Activated CD8-positive, alpha-beta T cell treated with anti-CD3 and anti-CD28 coated beads, Interleukin-2, amount 10 ng/mL, durations not matched to agents 7 days and 5 days (primary cell): ENCODE measurements around the gene DNAH8. TPM values are rescaled to one million over a fixed set of nuclear protein-coding genes. Genes with fewer than 3 reads are reported as not detected.

Source experiments
- ATAC-seq: fragments of 150-1000 bp; cut with Tn5 transposase; one replicate; pipeline ENCODE4 v1.10.0; 2021; ENCODE audit warnings: moderate library complexity
- CTCF ChIA-PET: fragments of 350-600 bp; sonication (Branson Sonifier 250); formaldehyde crosslinking; loops from one replicate; lab custom pipeline; 2021; ENCODE audit warnings: antibody characterized with exemption; lab: Charles Lee
- POLR2A ChIA-PET: fragments of 350-600 bp; sonication (Branson Sonifier 250); formaldehyde crosslinking; loops from one replicate; lab custom pipeline; 2021; ENCODE audit warnings: antibody characterized with exemption; lab: Charles Lee
- DNase-seq: peaks from one replicate; pipeline ENCODE4 v3.0.0-alpha.2; 2020
- H3K27ac Mint-ChIP-seq: one replicate; pipeline ENCODE4 v1.8.0; 2021; ENCODE audit warnings: mild to moderate bottlenecking, mixed read lengths
- H3K27me3 Mint-ChIP-seq: one replicate; pipeline ENCODE4 v1.8.0; 2021; ENCODE audit warnings: low read depth, mixed read lengths
- H3K36me3 Mint-ChIP-seq: one replicate; pipeline ENCODE4 v1.8.0; 2021; ENCODE audit warnings: low read depth, mixed read lengths
- H3K4me1 Mint-ChIP-seq: one replicate; pipeline ENCODE4 v1.8.0; 2021; ENCODE audit warnings: low read depth, mixed read lengths
- H3K4me3 Mint-ChIP-seq: one replicate; pipeline ENCODE4 v1.8.0; 2021; ENCODE audit warnings: mild to moderate bottlenecking, mixed read lengths
- H3K9me3 Mint-ChIP-seq: one replicate; pipeline ENCODE4 v1.8.0; 2022; ENCODE audit warnings: mixed read lengths; ENCODE audit not compliant: insufficient read depth
- total RNA-seq, 2 experiments: library from RNA; stranded (reverse); gene quantifications; one replicate each; pipeline ENCODE4 v1.2.3, GENCODE V29; 2021

Gene DNAH8
- total RNA-seq, 2 experiments from 2014 or later = not detected

DNA sequence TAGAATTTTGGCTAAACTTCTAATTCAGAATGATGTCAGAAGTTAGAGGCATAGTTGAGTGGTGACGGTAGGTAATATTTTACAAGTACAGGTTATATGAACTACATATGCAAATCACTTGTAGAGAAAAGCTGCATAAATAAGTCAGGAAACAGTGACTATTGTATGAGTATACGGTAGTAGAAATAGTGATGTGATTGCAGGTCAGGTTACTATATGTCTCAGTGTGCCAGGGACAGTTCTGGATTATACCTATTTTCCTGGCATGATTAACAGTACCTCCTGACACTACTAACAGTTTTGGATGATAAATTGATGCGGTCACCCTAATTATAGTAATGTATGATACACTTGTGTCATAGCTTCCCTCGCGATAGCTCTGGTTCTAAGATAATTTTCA is 9.2 kb downstream of the DNAH8 start:
- Mint-ChIP-seq H3K4me3 (no peak overlapping the region), H3K4me1 (peaks cover 18% of the 10 kb centered on the region), H3K36me3 (peaks cover 2% of the 10 kb centered on the region), H3K27me3 (peaks cover 22% of the 10 kb centered on the region), H3K27ac (no peak overlapping the region), H3K9me3 (no peaks in the 10 kb centered on the region)
- ChIA-PET POLR2A (interaction anchor here (1.2 kb wide), 1 partner anchor 10 kb away, joined by 5 read pairs; no protein-coding TSS in a partner anchor), CTCF (interaction anchor here (1.2 kb wide), 1 partner anchor 11 kb away, joined by 4 read pairs; no protein-coding TSS in a partner anchor)
- ATAC-seq (no peak), DNase-seq (no peak)

GRCh38 chr6:38725414-38726183 is 10.5 kb downstream of the DNAH8 start:
- peaks cover 2% of the 10 kb centered on the region for H3K36me3 Mint-ChIP-seq
- H3K4me1 Mint-ChIP-seq = peaks cover 18% of the 10 kb centered on the region
- CTCF ChIA-PET = interaction anchor here (0.5 to 1.6 kb wide), 3 partner anchors 10 to 66 kb away, joined by 3 to 5 read pairs (median 4); no protein-coding TSS in a partner anchor
- H3K9me3 Mint-ChIP-seq = no peaks in the 10 kb centered on the region
- H3K27me3 Mint-ChIP-seq = peaks cover 12% of the 10 kb centered on the region
- ATAC-seq (peak; percentile 30), DNase-seq (no peak)
- no peak overlapping the region for H3K4me3 Mint-ChIP-seq
- POLR2A ChIA-PET = interaction anchor here (1.2 kb wide), 1 partner anchor 11 kb away, joined by 5 read pairs; no protein-coding TSS in a partner anchor
- peak overlapping the region; percentile 30 for H3K27ac Mint-ChIP-seq

DNA sequence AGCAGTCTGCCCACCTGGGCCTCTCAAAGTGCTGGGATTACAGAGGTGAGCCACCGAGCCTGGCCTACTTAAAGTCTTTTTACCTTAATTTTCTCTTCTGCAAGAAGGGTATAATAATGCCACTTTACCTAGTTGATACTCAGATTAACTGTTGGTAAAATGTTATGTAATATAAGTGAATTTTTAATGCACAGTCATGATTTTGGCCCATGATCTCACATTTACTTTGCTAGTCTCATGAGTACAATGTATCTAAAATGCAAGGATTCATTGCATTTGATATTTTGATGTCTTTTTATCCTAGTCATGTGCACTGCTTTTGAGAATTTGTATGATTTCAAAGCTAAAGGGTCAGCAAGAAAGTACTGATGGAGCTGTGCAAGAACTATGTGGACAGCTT is 13.1 kb downstream of the DNAH8 start:
- DNase-seq (no peak), ATAC-seq (no peak)
- H3K4me3 Mint-ChIP-seq = no peak overlapping the region
- H3K36me3 Mint-ChIP-seq = peaks cover 2% of the 10 kb centered on the region
- H3K27me3 Mint-ChIP-seq = peaks cover 2% of the 10 kb centered on the region
- ChIA-PET CTCF (no interaction called here), POLR2A (no interaction called here)
- no peak overlapping the region for H3K27ac Mint-ChIP-seq
- peaks cover 18% of the 10 kb centered on the region for H3K4me1 Mint-ChIP-seq
- H3K9me3 Mint-ChIP-seq = no peaks in the 10 kb centered on the region

- H3K27ac Mint-ChIP-seq = no peak overlapping the region
- H3K9me3 Mint-ChIP-seq = no peaks in the 10 kb centered on the region
- peaks cover 16% of the 10 kb centered on the region for H3K4me1 Mint-ChIP-seq
- POLR2A ChIA-PET = no interaction called here
- H3K27me3 Mint-ChIP-seq = peaks cover 8% of the 10 kb centered on the region
- no peak for ATAC-seq
- DNase-seq = no peak
- no peak overlapping the region for H3K4me3 Mint-ChIP-seq
- peaks cover 2% of the 10 kb centered on the region for H3K36me3 Mint-ChIP-seq
- CTCF ChIA-PET = no interaction called here
These were observed 15.2 kb downstream of the DNAH8 start for GRCh38 chr6:38730140-38730862.

DNA sequence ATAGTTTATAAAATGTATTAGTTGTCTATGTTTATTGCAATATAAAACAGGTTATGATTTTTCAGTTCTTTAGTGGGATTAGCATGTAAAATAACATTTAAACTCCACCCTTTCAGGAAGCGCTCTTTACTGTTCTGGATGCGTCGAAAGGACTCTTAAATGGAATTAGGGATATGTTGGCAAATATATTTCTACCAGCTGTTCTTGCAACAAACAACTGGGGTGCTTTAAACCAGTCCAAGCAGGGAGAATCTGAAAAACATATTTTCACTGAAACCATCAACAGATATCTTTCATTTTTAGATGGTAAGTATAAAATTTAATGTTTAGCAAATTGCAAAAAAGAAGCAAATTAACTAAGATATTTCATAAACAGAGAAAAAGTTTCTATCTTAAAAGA is 21.8 kb downstream of the DNAH8 start:
- H3K4me1 Mint-ChIP-seq = no peaks in the 10 kb centered on the region
- DNase-seq = no peak
- no peak overlapping the region for H3K27ac Mint-ChIP-seq
- ChIA-PET POLR2A (no interaction called here), CTCF (no interaction called here)
- no peaks in the 10 kb centered on the region for H3K9me3 Mint-ChIP-seq
- no peak for ATAC-seq
- H3K27me3 Mint-ChIP-seq = peaks cover 32% of the 10 kb centered on the region
- H3K36me3 Mint-ChIP-seq = no peaks in the 10 kb centered on the region
- no peak overlapping the region for H3K4me3 Mint-ChIP-seq

GRCh38 chr6:38738261-38738660 is 23.1 kb downstream of the DNAH8 start:
- no peak overlapping the region for H3K27ac Mint-ChIP-seq
- H3K36me3 Mint-ChIP-seq = no peaks in the 10 kb centered on the region
- no peak overlapping the region for H3K4me3 Mint-ChIP-seq
- POLR2A ChIA-PET = no interaction called here
- ATAC-seq = no peak
- H3K27me3 Mint-ChIP-seq = peaks cover 33% of the 10 kb centered on the region
- H3K4me1 Mint-ChIP-seq = no peaks in the 10 kb centered on the region
- CTCF ChIA-PET = no interaction called here
- no peaks in the 10 kb centered on the region for H3K9me3 Mint-ChIP-seq
- no peak for DNase-seq

- Mint-ChIP-seq H3K9me3 (no peaks in the 10 kb centered on the region), H3K4me3 (no peak overlapping the region), H3K27me3 (peaks cover 34% of the 10 kb centered on the region), H3K36me3 (no peaks in the 10 kb centered on the region), H3K4me1 (no peaks in the 10 kb centered on the region), H3K27ac (no peak overlapping the region)
- ChIA-PET POLR2A (no interaction called here), CTCF (no interaction called here)
- no peak for ATAC-seq
- DNase-seq = no peak
These were observed 24.4 kb downstream of the DNAH8 start for GRCh38 chr6:38739532-38739931.

DNA sequence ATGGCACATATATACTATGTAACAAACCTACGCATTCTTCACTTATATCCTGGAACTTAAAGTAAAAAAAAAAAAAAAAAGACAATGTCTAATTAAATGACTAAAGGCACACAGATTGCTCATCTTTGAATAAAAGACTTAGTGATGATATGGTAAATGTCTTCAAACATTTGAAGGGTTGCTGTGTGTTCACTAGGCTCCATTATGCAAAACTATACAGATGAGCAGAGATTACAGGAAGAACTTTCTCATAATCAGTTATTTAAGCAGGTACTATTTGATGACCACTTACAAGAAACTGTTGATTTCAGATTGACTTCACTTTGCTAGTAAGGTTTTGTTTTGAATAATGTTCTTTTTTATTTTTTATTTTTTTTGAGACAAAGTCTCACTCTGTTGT is 34.4 kb downstream of the DNAH8 start:
- DNase-seq (no peak), ATAC-seq (no peak)
- Mint-ChIP-seq H3K4me3 (no peak overlapping the region), H3K36me3 (no peaks in the 10 kb centered on the region), H3K4me1 (no peaks in the 10 kb centered on the region), H3K9me3 (no peaks in the 10 kb centered on the region), H3K27me3 (peaks cover 12% of the 10 kb centered on the region), H3K27ac (no peak overlapping the region)
- ChIA-PET POLR2A (no interaction called here), CTCF (no interaction called here)

DNA sequence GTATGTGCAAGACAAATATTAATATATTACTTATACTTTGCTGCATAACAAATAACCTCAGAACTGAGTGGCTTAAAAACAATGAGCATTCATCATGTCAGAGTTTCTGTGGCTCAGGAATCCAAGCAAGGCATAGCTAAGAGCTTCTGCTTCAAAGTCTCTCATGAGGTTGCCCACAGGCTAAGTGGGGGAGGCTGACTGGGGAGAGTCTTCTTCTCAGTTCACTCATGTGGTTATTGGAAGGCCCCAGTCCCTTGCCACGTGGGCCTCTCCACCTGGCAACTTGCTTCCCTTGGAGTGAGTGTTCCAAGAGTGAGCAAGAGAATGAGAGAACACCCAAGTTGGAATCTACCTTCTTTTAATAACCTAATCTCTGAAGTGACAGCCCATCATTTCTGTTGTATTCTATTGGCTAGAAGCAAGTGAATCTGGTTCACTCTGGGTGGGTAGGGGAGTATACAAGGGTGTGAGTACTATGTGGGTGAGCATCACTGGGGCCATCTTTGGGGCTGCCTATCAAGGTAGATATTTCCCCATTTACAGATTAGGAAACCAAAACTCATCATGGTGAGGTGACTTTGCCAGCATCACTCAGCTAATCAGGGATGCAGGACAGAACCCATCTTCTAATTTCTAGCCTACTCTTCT is 36.0 kb downstream of the DNAH8 start:
- DNase-seq = no peak
- ChIA-PET CTCF (interaction anchor here (1.2 kb wide), 1 partner anchor 23 kb away, joined by 4 read pairs; no protein-coding TSS in a partner anchor), POLR2A (no interaction called here)
- no peak overlapping the region for H3K27ac Mint-ChIP-seq
- H3K36me3 Mint-ChIP-seq = no peaks in the 10 kb centered on the region
- ATAC-seq = no peak
- H3K4me1 Mint-ChIP-seq = no peaks in the 10 kb centered on the region
- H3K4me3 Mint-ChIP-seq = no peak overlapping the region
- peaks cover 5% of the 10 kb centered on the region for H3K27me3 Mint-ChIP-seq
- H3K9me3 Mint-ChIP-seq = no peaks in the 10 kb centered on the region

DNA sequence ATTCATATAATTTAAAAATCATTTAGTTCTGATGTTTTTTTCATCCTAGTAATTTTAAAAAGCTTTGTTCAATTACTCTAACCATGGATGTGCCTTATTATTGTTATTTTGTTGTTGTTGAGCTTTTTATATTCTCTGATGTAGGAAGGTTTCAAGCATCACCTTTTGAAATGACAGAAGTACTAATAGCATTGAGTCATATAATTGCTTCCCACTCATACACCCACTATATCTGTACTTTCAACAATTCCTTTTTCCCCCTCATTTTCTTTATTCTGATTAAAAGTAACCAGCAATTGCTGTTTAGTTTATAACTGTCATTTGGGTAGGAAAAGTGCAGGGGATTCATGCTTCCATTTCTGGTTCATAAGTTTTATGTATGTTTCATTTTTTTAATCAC is 38.6 kb downstream of the DNAH8 start:
- Mint-ChIP-seq H3K27ac (no peak overlapping the region), H3K27me3 (peaks cover 5% of the 10 kb centered on the region), H3K4me1 (no peaks in the 10 kb centered on the region), H3K4me3 (no peak overlapping the region), H3K9me3 (no peaks in the 10 kb centered on the region), H3K36me3 (no peaks in the 10 kb centered on the region)
- ChIA-PET POLR2A (no interaction called here), CTCF (interaction anchor here (1.9 kb wide), 1 partner anchor 20 kb away, joined by 5 read pairs; no protein-coding TSS in a partner anchor)
- DNase-seq (no peak), ATAC-seq (no peak)

- ChIA-PET CTCF (no interaction called here), POLR2A (no interaction called here)
- ATAC-seq (no peak), DNase-seq (no peak)
- no peaks in the 10 kb centered on the region for H3K36me3 Mint-ChIP-seq
- no peak overlapping the region for H3K27ac Mint-ChIP-seq
- H3K27me3 Mint-ChIP-seq = peaks cover 2% of the 10 kb centered on the region
- H3K9me3 Mint-ChIP-seq = no peaks in the 10 kb centered on the region
- no peak overlapping the region for H3K4me3 Mint-ChIP-seq
- H3K4me1 Mint-ChIP-seq = no peaks in the 10 kb centered on the region
These were observed 40.1 kb downstream of the DNAH8 start for GRCh38 chr6:38755207-38755606.

- Mint-ChIP-seq H3K27ac (no peak overlapping the region), H3K9me3 (no peaks in the 10 kb centered on the region), H3K36me3 (no peaks in the 10 kb centered on the region), H3K4me3 (no peak overlapping the region), H3K27me3 (peaks cover 2% of the 10 kb centered on the region), H3K4me1 (peaks cover 3% of the 10 kb centered on the region)
- CTCF ChIA-PET = no interaction called here
- no peak for ATAC-seq
- no peak for DNase-seq
- POLR2A ChIA-PET = no interaction called here
These were observed 40.8 kb downstream of the DNAH8 start for GRCh38 chr6:38755874-38756273.
